Stimulated activated CD4-positive, alpha-beta T cell treated with anti-CD3 and anti-CD28 coated beads, Interleukin-2, amount 100 ng/mL, for 24 hours (primary cell): ENCODE measurements around the gene KIF26A.

Experiments
- DNase-seq, 2 donors: peaks; one replicate each; pipeline ENCODE4 v3.0.0-alpha.2; 2020

The KIF26A gene

DNA sequence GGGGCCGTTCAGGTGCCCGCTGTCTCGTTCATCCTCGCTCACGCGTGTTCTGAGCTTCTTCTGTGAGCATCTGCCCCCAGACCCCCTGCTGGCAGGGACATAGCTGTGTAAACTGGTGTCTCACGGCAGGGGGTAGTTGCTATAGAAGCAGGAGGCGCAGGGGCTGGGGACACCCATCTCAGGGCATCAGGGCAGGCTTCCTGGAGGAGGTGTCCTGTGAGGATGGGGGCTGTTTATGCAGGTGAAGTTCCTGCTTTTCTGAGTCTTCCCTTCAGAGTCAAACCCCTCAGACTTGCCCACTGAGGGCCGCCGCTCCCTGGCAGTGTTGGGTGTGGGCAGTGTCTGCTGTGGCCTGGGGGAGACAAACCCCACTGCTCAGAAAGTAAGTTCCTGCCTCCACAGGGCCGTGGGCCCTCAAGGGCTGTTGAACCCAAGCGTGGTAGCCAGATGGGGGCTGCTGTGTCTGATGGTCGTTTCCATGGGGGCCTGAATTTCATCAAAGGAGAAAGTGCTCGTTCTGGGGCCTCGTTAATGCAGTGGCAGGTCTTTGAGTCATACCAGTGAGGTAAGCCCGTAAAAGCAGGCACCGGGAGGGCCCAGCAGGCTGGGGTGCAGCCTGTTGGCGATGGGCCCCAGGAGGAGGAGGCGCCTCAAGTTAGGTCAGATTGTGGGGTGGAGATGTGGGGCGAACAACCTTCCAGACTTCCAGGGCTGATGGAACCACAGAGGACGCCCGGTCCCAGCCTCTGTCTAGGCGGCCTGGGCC, 23.4 kb downstream of the KIF26A start:
- no peak for DNase-seq

DNA sequence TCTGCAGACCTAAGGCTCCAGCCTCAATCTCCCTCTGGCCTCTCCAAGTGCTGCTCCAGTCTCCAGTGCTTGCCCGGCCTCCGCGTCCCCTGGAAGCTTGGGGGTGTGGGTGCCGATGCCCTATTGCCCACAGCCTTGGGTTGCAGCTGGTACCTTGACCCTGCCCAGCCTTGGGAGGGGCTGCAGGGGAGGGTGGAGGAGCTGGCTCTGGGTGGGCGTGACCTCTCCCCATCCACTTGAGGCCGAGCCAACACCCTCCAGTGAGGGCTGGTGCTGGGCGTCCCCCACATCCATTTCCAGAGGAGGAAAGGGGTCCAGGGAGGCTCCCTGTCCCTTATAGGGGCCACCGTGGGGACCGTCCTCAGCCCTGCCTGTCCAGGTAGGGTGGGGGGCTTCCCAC, 24.1 kb downstream of the KIF26A start:
- no peak for DNase-seq

DNA sequence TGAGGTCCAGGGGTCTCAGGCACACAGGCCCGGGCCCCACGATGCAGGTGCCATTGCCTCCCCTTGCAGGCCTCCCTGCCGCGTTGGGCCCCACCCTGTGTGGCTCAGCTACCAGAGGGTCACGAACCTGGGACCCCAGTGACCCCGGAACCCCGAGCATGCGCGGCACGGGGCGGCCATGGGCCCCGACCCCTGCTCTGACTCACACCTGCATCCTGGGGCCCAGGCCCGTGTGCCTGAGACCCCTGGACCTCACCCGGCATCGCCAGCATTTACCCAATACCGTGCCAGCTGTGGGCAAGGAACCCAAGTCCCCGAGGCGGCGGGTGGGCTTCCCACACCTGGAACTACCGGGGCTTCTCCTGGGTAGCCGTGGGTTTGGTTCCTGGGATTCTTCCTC, 25.2 kb downstream of the KIF26A start:
- DNase-seq = no peak

DNA sequence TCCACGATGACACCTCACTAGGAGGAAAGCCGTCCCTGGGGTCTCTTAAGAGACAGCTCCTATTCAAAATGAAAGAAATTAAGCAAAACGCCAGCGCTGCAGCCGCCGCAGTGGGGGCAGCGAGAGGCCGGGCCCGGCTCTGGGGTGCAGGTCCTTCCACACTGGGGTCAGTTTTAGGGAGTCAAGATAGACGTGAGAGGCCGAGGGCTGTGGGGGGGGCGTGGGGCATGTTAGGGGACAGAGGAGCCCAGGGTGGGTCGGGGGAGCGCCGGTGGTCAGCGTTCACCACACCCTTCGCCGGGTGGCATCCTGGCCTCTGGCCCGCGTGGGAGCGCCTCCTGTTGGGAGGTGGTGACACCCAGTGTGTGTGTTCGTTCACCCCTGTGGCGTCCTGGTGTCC, 25.7 kb downstream of the KIF26A start:
- no peak for DNase-seq

GRCh38 chr14:104164512-104164911, 26.1 kb downstream of the KIF26A start:
- no peak for DNase-seq

DNA sequence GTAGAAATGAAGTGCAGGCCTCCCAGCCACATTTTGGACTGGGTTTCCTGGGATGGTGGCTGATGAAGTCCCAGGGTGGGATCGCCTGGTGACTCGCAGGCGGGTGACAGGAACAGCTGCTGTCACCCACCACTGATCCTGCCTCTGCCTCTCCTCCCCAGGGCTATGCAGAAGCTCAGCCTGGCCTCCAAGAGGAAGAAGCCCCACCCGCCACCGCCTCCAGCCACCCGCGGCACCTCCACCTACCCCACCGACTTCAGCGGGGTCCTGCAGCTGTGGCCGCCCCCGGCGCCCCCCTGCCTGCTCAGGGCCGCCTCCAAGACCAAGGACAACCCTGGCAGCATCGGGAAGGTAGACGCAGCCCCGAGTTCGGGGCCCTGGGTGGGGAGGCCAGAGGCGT, 28.3 kb downstream of the KIF26A start:
- DNase-seq = no peak

GRCh38 chr14:104168603-104169002, 30.2 kb downstream of the KIF26A start:
- no peak for DNase-seq

- no peak for DNase-seq
These were observed 30.8 kb downstream of the KIF26A start for GRCh38 chr14:104169005-104169698.

DNA sequence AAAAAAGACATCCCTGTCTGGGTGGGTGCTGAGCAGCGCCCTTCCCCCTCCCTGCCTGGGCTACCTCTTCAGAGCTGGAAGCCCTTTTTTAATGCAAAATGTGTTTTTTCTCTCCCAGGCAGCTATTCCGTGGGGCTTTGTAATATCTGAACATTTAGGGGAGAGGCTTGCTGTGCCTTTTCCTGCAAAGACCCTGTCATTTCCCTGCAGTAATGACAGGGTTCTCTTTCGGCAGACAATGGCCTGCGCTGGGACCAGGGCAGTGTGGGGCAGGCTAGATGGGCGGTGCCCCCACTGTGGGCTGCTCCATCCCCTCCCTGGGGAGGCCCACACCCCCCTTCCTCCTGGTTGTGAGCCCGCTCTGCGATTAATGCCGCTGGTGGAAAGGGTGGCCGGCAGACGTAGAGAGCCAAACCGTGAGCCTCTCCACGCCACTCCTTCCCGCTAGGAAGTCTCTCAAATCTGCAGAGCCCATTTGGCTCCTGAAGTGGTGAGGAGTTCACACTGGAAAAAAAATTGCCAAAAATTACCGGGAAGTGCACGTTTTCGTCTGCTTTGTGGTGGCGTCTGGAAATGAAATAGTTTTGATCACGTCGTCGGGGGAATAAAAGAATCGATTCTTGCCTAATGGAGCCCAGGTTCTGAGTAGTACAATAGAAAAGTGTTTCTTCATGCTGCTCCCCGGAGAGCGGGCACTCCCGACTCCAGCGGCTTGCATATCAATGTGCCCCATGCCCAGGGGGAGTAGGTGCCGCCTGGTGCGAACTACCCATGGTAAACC, 31.5 kb downstream of the KIF26A start:
- no peak for DNase-seq

- no peak for DNase-seq
These were observed 32.8 kb downstream of the KIF26A start for GRCh38 chr14:104171029-104171697.

- no peak for DNase-seq
These were observed 33.5 kb downstream of the KIF26A start for GRCh38 chr14:104171895-104172294.

DNA sequence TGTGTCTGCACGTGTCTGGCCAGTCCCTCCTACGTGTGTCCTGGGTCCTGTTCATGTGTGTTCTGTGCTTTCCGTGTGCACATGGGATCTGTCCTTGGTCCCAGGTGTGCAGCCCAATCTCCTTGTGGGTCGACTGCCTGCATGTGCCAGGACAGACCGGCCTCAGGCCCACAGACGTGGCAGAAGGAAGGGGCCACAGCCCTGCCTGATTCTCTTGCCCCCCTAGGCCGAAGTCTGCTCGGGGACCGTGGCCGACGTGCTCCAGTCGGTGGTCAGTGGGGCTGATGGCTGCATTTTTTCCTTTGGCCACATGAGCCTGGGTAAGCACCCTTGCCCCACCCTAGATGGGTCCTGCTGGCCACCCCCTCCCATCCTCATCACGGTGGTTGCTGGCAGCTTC, 34.0 kb downstream of the KIF26A start:
- no peak for DNase-seq

DNA sequence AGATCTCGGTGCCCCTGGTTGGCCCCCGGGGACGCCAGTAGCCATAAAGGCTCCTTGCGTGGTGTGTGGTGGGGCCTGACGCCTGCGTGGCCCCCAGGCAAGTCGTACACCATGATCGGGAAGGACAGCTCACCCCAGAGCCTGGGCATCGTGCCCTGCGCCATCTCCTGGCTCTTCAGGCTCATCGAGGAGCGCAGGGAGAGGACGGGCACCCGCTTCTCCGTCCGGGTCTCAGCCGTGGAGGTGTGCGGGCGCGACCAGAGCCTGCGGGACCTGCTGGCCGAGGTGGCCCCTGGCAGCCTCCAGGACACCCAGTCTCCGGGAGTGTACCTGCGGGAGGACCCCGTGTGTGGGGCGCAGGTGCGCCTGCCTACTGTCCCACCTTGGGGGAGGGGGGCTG, 34.5 kb downstream of the KIF26A start:
- no peak for DNase-seq

GRCh38 chr14:104174051-104174450, 35.7 kb downstream of the KIF26A start:
- DNase-seq = no peak

DNA sequence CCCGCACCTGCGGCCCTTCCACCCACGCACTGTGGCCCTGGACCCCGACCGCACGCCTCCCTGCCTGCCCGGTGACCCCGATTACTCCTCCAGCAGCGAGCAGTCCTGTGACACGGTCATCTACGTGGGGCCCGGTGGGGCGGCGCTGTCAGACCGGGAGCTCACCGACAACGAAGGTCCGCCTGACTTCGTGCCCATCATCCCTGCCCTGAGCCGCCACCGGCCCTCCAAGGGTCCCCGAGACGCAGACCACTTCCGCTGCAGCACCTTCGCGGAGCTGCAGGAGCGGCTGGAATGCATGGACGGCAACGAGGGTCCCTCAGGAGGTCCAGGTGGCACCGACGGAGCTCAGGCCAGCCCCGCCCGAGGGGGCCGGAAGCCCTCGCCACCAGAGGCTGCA, 36.7 kb downstream of the KIF26A start:
- DNase-seq = no peak

- no peak for DNase-seq
These were observed 37.4 kb downstream of the KIF26A start for GRCh38 chr14:104175811-104176210.

GRCh38 chr14:104176611-104177010, 38.2 kb downstream of the KIF26A start:
- no peak for DNase-seq

- no peak for DNase-seq
These were observed 39.0 kb downstream of the KIF26A start for GRCh38 chr14:104177411-104177810.

- no peak for DNase-seq
These were observed 39.9 kb downstream of the KIF26A start for GRCh38 chr14:104178279-104178678.

DNA sequence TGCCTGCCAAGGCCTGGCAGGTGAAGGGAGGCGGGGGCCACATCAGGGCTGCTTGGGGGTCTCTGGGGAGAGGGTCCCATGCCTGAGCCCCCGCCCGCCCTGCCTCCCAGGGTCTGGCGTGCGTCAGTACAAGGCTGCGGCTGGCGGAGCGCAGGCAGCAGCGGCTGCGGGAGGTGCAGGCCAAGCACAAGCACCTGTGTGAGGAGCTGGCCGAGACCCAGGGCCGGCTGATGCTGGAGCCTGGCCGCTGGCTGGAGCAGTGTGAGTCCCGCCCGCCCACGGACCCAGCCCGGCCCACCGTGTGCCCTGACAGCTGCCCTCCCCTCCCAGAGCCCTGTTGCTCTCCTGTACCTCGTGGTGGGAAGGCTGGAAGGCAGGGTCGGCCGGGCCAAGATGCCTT, 40.7 kb downstream of the KIF26A start:
- DNase-seq = no peak

DNA sequence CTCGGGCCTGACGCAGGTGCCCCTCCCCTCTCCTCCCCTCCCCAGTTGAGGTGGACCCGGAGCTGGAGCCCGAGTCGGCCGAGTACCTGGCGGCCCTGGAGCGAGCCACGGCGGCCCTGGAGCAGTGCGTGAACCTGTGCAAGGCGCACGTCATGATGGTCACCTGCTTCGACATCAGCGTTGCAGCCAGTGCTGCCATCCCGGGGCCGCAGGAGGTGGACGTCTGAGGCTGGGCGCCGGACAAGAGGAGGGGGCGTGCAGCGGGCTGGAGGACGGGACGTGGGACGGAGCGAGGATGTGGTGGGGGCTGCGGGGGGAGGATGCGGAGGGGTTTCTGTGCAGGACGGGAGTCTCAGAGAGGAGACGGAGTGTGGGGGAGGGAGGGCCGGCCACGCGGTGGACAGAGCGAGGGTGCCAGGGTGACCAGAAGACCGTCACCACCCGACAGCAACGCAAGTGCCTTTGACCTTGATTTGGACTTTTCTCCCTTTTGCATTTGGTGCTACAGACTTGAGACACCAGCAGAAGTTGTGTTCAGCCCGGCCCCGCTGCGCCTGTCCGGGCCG, 41.3 kb downstream of the KIF26A start:
- DNase-seq = no peak

DNA sequence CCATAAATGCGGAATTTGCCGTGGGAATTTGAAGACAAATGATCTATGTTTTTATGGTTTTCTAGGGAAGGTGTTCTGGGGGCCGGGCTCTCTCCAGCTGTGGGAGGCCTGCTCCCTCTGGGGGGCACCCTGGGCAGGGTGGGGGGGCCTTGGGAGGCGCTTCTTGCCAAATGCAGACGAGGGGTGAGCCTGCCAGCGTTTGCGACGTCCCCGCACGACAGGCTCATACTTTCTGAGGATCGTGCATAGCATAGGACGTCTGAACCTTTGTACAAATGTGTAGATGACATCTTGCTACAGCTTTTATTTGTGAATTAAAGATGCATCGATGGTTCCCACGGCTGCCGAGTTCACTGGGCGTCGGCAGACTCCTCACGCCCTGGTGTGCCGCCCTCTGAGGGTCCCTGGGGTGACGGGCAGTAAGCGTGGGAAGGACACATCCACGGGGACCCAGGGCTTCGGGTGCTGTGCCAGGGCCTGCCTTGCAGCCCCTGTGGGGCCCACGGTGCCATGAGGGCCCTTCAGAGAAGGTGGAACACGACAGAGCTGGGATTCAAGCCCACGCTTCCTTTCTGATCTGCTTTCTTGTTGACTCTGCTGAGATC, 42.3 kb downstream of the KIF26A start:
- DNase-seq = no peak
